ENCODE data around the gene RAET1E.
"Not testable (repeated sequence)": the region's sequence is repeated elsewhere in the genome, so short reads cannot be mapped to it uniquely, and the experiment has no call there.

RAET1E gene

GRCh38 chr6:149923327-149923986 is 25.5 kb upstream of the RAET1E start:
- H3K4me2 ChIP-seq (ENCODE audit: low read depth, low read length, poor library complexity, severe bottlenecking), result no peak overlapping the region
- H3K9me3 ChIP-seq (ENCODE audit: insufficient read depth, low read length), result no peaks in the 10 kb centered on the region
- TF ChIP-seq EZH2phosphoT487 (conservative IDR thresholded peaks at IDR 0.05; ENCODE audit: low read length), result no peak
- TF ChIP-seq CTCF (IDR thresholded peaks at IDR 0.05; ENCODE audit: insufficient read depth, low read length, poor library complexity, severe bottlenecking), result no peak
- H2AFZ ChIP-seq (ENCODE audit: low read depth, low read length, severe bottlenecking), result no peak overlapping the region
- no peak overlapping the region for H3K27ac ChIP-seq (ENCODE audit: low read depth, low read length)
- H4K20me1 ChIP-seq (ENCODE audit: low read depth, low read length), result no peaks in the 10 kb centered on the region
- H3K4me3 ChIP-seq (ENCODE audit: insufficient read depth, low read length, poor library complexity, severe bottlenecking), result no peak overlapping the region
- no peaks in the 10 kb centered on the region for H3F3A ChIP-seq (ENCODE audit: insufficient read depth)
- no peaks in the 10 kb centered on the region for H3K36me3 ChIP-seq (ENCODE audit: low read length)
- no peaks in the 10 kb centered on the region for H3K9me2 ChIP-seq (replicated peaks; ENCODE audit: insufficient read depth, low read length)
- no peak overlapping the region for H3K9ac ChIP-seq (ENCODE audit: low read length)
- no peaks in the 10 kb centered on the region for H3K27me3 ChIP-seq (ENCODE audit: low read length)
- no peaks in the 10 kb centered on the region for H3K79me2 ChIP-seq (ENCODE audit: insufficient read depth, low read length)

GRCh38 chr6:149922642-149923326 is 24.9 kb upstream of the RAET1E start, which contains the start of gene RAET1G:
Gene RAET1G, minus strand, starts transcription at chr6:149923121. Its CDS starts 111 bp downstream, at chr6:149923010.
- Histone ChIP-seq H3K4me2 (ENCODE audit: low read depth, low read length, poor library complexity, severe bottlenecking) (no peak within 1 kb of the TSS), H2AFZ (ENCODE audit: low read depth, low read length, severe bottlenecking) (no peak within 1 kb of the TSS), H3K27me3 (ENCODE audit: low read length) (no peaks in the 10 kb centered on the region), H3K4me3 (ENCODE audit: insufficient read depth, low read length, poor library complexity, severe bottlenecking) (no peak within 1 kb of the TSS), H3F3A (ENCODE audit: insufficient read depth) (no peaks in the 10 kb centered on the region), H3K79me2 (ENCODE audit: insufficient read depth, low read length) (no peaks in the 10 kb centered on the region), H3K9ac (ENCODE audit: low read length) (no peak within 1 kb of the TSS), H4K20me1 (ENCODE audit: low read depth, low read length) (no peaks in the 10 kb centered on the region), H3K36me3 (ENCODE audit: low read length) (no peaks in the 10 kb centered on the region), H3K27ac (ENCODE audit: low read depth, low read length) (no peak within 1 kb of the TSS), H3K9me2 (replicated peaks; ENCODE audit: insufficient read depth, low read length) (no peaks in the 10 kb centered on the region), H3K9me3 (ENCODE audit: insufficient read depth, low read length) (no peaks in the 10 kb centered on the region)
- TF ChIP-seq CTCF (IDR thresholded peaks at IDR 0.05; ENCODE audit: insufficient read depth, low read length, poor library complexity, severe bottlenecking) (no peak), EZH2phosphoT487 (conservative IDR thresholded peaks at IDR 0.05; ENCODE audit: low read length) (no peak)

GRCh38 chr6:149922091-149922490 is 24.2 kb upstream of the RAET1E start:
- not testable (repeated sequence) for H3K36me3 ChIP-seq (ENCODE audit: low read length); H3K27ac ChIP-seq (ENCODE audit: low read depth, low read length); H3F3A ChIP-seq (ENCODE audit: insufficient read depth); H4K20me1 ChIP-seq (ENCODE audit: low read depth, low read length); H3K79me2 ChIP-seq (ENCODE audit: insufficient read depth, low read length); H3K9me3 ChIP-seq (ENCODE audit: insufficient read depth, low read length); H3K9ac ChIP-seq (ENCODE audit: low read length); H3K4me3 ChIP-seq (ENCODE audit: insufficient read depth, low read length, poor library complexity, severe bottlenecking); H3K27me3 ChIP-seq (ENCODE audit: low read length); H3K9me2 ChIP-seq (replicated peaks; ENCODE audit: insufficient read depth, low read length); H3K4me2 ChIP-seq (ENCODE audit: low read depth, low read length, poor library complexity, severe bottlenecking); H2AFZ ChIP-seq (ENCODE audit: low read depth, low read length, severe bottlenecking)

- Histone ChIP-seq H3K27me3 (ENCODE audit: low read length) (no peaks in the 10 kb centered on the region), H3K4me3 (ENCODE audit: insufficient read depth, low read length, poor library complexity, severe bottlenecking) (no peak overlapping the region), H3K9ac (ENCODE audit: low read length) (no peak overlapping the region), H3K27ac (ENCODE audit: low read depth, low read length) (no peak overlapping the region), H3K9me3 (ENCODE audit: insufficient read depth, low read length) (no peaks in the 10 kb centered on the region), H4K20me1 (ENCODE audit: low read depth, low read length) (no peaks in the 10 kb centered on the region), H3K36me3 (ENCODE audit: low read length) (no peaks in the 10 kb centered on the region), H3K79me2 (ENCODE audit: insufficient read depth, low read length) (no peaks in the 10 kb centered on the region), H3F3A (ENCODE audit: insufficient read depth) (no peaks in the 10 kb centered on the region), H3K4me2 (ENCODE audit: low read depth, low read length, poor library complexity, severe bottlenecking) (no peak overlapping the region), H3K9me2 (replicated peaks; ENCODE audit: insufficient read depth, low read length) (no peaks in the 10 kb centered on the region), H2AFZ (ENCODE audit: low read depth, low read length, severe bottlenecking) (no peak overlapping the region)
- no peak for TF ChIP-seq CTCF (IDR thresholded peaks at IDR 0.05; ENCODE audit: insufficient read depth, low read length, poor library complexity, severe bottlenecking)
- TF ChIP-seq EZH2phosphoT487 (conservative IDR thresholded peaks at IDR 0.05; ENCODE audit: low read length), result no peak
Measured at GRCh38 chr6:149921361-149921760, 23.4 kb upstream of the RAET1E start.

Data from SU-DHL-6 (cell line).